Iris pigment epithelial cell (primary cell): ENCODE results near the gene CHMP1B.

ENCODE experiments used
- DNase-seq: peaks from one replicate; pipeline ENCODE4 v3.0.0-alpha.2; 2011; ENCODE audit warnings: low read depth

CHMP1B gene

DNA sequence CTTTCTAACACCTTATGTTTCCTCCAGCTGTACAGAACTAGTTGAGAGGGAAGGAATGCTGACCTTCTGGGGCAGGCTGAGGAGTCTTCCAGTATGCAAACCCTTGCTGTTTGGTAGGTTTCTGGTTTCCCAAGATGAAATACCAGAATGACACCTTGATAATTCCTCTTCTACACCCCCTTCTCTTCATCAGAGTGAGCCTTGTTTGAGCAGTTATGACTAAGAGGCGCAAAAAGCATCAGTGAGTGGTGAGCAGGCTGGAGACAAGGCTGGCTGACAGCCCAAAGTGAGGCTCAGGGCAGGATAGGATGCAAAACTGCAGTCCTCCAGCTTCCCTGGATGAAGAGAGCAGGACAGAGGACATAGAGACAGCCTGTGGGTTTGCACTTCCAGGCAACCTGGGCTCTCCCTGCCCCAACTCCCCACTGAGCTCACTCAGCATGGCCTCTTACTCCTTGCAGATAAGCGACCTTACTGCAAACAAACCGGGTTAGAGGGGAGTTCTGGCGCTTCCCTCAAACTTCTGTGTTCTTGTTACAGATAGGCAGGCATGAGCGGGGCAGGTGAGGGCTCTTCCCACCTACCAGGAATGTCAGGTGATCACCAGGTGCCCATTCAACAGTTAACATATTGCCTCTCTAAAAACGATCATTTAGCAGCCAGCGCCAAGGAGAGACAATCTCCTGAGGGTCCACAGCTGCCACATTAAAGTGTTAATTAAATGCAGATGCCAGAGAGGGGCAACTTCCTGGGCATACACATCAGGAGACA, 51.5 kb downstream of the CHMP1B start:
- peak; percentile 25 for DNase-seq
